Measurements from ENCODE around the gene B4GALNT3. TPM values are rescaled to one million over a fixed set of nuclear protein-coding genes. Genes with fewer than 3 reads are reported as not detected.

The B4GALNT3 gene
- total and polyA plus RNA-seq, 2 donors (not counting 1 experiment from before 2014, with no cell fraction given), result not detected

DNA sequence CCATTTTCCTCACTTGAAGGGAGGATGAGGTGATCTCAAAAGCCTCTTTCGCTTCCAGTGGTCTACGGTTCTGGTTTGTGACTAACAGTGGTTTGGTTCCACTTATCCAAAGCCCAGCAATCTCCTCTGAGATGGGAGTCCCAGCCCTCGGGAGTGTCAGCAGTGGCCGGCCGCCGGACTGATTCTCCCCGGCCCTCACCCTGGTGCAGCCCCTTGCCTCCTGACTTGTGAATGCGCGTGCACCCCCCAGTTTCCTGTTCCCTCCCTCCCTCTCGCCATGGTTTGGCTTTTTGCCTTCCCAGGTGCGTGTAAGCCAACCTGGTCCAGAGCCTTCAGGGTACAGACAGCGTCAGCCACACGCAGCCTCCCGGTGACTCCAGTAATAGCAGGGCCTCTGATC is 74.5 kb downstream of the B4GALNT3 start:
- no peak for DNase-seq (ENCODE audit: low read depth in 2 of 2)
- Histone ChIP-seq H3K27me3 (ENCODE audit: control insufficient read depth, insufficient read depth, low read length) (peaks cover 2% of the 10 kb centered on the region), H3K9ac (ENCODE audit: insufficient read depth, low read length) (no peak overlapping the region), H3K4me3 (replicated peaks in 1 of 4; ENCODE audit: control extremely low read depth in 1 of 4, insufficient read depth in 1 of 4, low read depth in 3 of 4, low read length in 4 of 4) (no peak overlapping the region), H2AFZ (ENCODE audit: low read length) (no peak overlapping the region), H3K4me1 (ENCODE audit: control insufficient read depth, extremely low read depth, insufficient read depth, low read length) (no peaks in the 10 kb centered on the region), H3K4me2 (ENCODE audit: extremely low read depth, insufficient read depth, low read length) (no peak overlapping the region), H4K20me1 (ENCODE audit: control insufficient read depth, extremely low read depth, insufficient read depth, low read length) (no peaks in the 10 kb centered on the region), H3K36me3 (ENCODE audit: control insufficient read depth, insufficient read depth, low read length) (no peaks in the 10 kb centered on the region), H3K27ac (ENCODE audit: insufficient read depth, low read length) (no peak overlapping the region), H3K79me2 (ENCODE audit: control insufficient read depth, insufficient read depth, low read length) (no peaks in the 10 kb centered on the region), H3K9me3 (ENCODE audit: control insufficient read depth, insufficient read depth, low read depth, low read length) (no peaks in the 10 kb centered on the region)
- TF ChIP-seq, protein P1, sequence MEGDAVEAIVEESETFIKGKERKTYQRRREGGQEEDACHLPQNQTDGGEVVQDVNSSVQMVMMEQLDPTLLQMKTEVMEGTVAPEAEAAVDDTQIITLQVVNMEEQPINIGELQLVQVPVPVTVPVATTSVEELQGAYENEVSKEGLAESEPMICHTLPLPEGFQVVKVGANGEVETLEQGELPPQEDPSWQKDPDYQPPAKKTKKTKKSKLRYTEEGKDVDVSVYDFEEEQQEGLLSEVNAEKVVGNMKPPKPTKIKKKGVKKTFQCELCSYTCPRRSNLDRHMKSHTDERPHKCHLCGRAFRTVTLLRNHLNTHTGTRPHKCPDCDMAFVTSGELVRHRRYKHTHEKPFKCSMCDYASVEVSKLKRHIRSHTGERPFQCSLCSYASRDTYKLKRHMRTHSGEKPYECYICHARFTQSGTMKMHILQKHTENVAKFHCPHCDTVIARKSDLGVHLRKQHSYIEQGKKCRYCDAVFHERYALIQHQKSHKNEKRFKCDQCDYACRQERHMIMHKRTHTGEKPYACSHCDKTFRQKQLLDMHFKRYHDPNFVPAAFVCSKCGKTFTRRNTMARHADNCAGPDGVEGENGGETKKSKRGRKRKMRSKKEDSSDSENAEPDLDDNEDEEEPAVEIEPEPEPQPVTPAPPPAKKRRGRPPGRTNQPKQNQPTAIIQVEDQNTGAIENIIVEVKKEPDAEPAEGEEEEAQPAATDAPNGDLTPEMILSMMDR (conservative IDR thresholded peaks at IDR 0.05 in 1 of 2, IDR thresholded peaks at IDR 0.05 in 1 of 2; ENCODE audit: low read depth in 1 of 2, low read length in 2 of 2), result no peak
- TF ChIP-seq EZH2 (IDR thresholded peaks at IDR 0.05; ENCODE audit: low read length, missing control alignments), result no peak

DNA sequence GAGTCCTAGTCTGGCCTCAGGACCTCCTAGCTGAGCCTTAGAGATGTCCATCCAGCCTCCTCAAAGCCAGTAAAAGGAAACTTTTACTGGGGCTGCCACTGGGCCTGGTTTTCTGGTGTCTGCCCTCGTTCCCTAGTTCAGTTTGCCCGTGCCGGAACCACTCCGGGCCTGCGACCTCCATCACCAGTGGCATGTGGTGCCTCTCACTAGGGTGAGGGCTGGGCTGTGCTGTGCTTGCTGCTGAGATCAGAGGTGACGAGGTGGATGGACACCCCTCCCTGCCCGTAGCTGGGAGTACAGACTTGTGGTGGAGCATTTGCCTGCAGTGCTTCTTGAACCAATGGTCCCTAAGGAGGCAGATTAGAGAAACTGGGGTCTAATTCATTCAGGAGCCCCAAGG is 75.7 kb downstream of the B4GALNT3 start:
- TF ChIP-seq, protein P1 (conservative IDR thresholded peaks at IDR 0.05 in 1 of 2, IDR thresholded peaks at IDR 0.05 in 1 of 2; ENCODE audit: low read depth in 1 of 2, low read length in 2 of 2), result no peak
- no peak for TF ChIP-seq EZH2 (IDR thresholded peaks at IDR 0.05; ENCODE audit: low read length, missing control alignments)
- no peak for DNase-seq (ENCODE audit: low read depth in 2 of 2)
- no peaks in the 10 kb centered on the region for H3K36me3 ChIP-seq (ENCODE audit: control insufficient read depth, insufficient read depth, low read length)
- no peaks in the 10 kb centered on the region for H3K79me2 ChIP-seq (ENCODE audit: control insufficient read depth, insufficient read depth, low read length)
- H4K20me1 ChIP-seq (ENCODE audit: control insufficient read depth, extremely low read depth, insufficient read depth, low read length), result no peaks in the 10 kb centered on the region
- H3K9ac ChIP-seq (ENCODE audit: insufficient read depth, low read length), result no peak overlapping the region
- H3K4me2 ChIP-seq (ENCODE audit: extremely low read depth, insufficient read depth, low read length), result no peak overlapping the region
- no peak overlapping the region for H2AFZ ChIP-seq (ENCODE audit: low read length)
- H3K9me3 ChIP-seq (ENCODE audit: control insufficient read depth, insufficient read depth, low read depth, low read length), result no peaks in the 10 kb centered on the region
- no peaks in the 10 kb centered on the region for H3K4me1 ChIP-seq (ENCODE audit: control insufficient read depth, extremely low read depth, insufficient read depth, low read length)
- H3K27ac ChIP-seq (ENCODE audit: insufficient read depth, low read length), result no peak overlapping the region
- H3K4me3 ChIP-seq (replicated peaks in 1 of 4; ENCODE audit: control extremely low read depth in 1 of 4, insufficient read depth in 1 of 4, low read depth in 3 of 4, low read length in 4 of 4), result no peak overlapping the region
- peaks cover 2% of the 10 kb centered on the region for H3K27me3 ChIP-seq (ENCODE audit: control insufficient read depth, insufficient read depth, low read length)

DNA sequence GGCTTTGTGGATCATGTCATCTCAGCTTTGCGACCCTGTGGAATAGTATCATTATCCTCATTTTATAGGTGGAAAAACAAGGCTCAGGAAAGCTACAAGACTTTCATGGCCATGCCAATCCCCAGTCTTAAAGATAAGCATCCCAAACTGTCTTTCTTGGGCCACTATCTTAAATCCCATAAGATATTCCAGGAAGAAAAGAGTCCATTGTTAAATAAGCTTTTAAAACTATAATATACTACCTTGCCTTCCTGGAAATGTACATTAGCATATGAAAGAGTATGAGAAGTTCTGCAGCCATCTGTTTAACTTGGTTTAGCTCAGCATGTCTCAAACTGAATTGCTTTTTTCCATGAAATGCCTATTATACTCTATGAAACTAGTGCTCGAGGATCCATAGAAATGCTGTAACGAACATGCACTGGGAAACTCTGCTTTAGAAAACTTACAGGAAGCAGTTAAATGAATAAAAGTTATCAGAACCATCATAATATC is 77.1 kb downstream of the B4GALNT3 start:
- H4K20me1 ChIP-seq (ENCODE audit: control insufficient read depth, extremely low read depth, insufficient read depth, low read length), result no peaks in the 10 kb centered on the region
- peaks cover 2% of the 10 kb centered on the region for H3K27me3 ChIP-seq (ENCODE audit: control insufficient read depth, insufficient read depth, low read length)
- no peaks in the 10 kb centered on the region for H3K36me3 ChIP-seq (ENCODE audit: control insufficient read depth, insufficient read depth, low read length)
- no peak overlapping the region for H2AFZ ChIP-seq (ENCODE audit: low read length)
- H3K9ac ChIP-seq (ENCODE audit: insufficient read depth, low read length), result no peak overlapping the region
- no peaks in the 10 kb centered on the region for H3K79me2 ChIP-seq (ENCODE audit: control insufficient read depth, insufficient read depth, low read length)
- no peaks in the 10 kb centered on the region for H3K4me1 ChIP-seq (ENCODE audit: control insufficient read depth, extremely low read depth, insufficient read depth, low read length)
- H3K4me2 ChIP-seq (ENCODE audit: extremely low read depth, insufficient read depth, low read length), result no peak overlapping the region
- no peak overlapping the region for H3K4me3 ChIP-seq (replicated peaks in 1 of 4; ENCODE audit: control extremely low read depth in 1 of 4, insufficient read depth in 1 of 4, low read depth in 3 of 4, low read length in 4 of 4)
- TF ChIP-seq, protein P1 (conservative IDR thresholded peaks at IDR 0.05 in 1 of 2, IDR thresholded peaks at IDR 0.05 in 1 of 2; ENCODE audit: low read depth in 1 of 2, low read length in 2 of 2), result no peak
- H3K27ac ChIP-seq (ENCODE audit: insufficient read depth, low read length), result no peak overlapping the region
- no peak for DNase-seq (ENCODE audit: low read depth in 2 of 2)
- no peaks in the 10 kb centered on the region for H3K9me3 ChIP-seq (ENCODE audit: control insufficient read depth, insufficient read depth, low read depth, low read length)

All from fibroblast of lung (primary cell).